Activated T-cell treated with anti-CD3 and anti-CD28 coated beads, Interleukin-2, amount 50 U/mL, for 4 hours (primary cell): ENCODE data around the gene LRP4. TPM values are rescaled to one million over a fixed set of nuclear protein-coding genes. Genes with fewer than 3 reads are reported as not detected.
"Not testable (repeated sequence)": the region's sequence is repeated elsewhere in the genome, so short reads cannot be mapped to it uniquely, and the experiment has no call there.

Source experiments
- ATAC-seq, 2 donors: fragments of 200-7000 bp; cut with Tn5 transposase; one replicate each; pipeline ENCODE4 v1.10.0; 2021
- DNase-seq: peaks from one replicate; pipeline ENCODE4 v3.0.0-alpha.2; 2020
- H3K27me3 Mint-ChIP-seq: one replicate; pipeline ENCODE4 v1.8.0; 2021; ENCODE audit warnings: low read depth, mixed read lengths
- H3K36me3 Mint-ChIP-seq: one replicate; pipeline ENCODE4 v1.8.0; 2022; ENCODE audit warnings: mixed read lengths; ENCODE audit not compliant: insufficient read depth
- H3K4me1 Mint-ChIP-seq: one replicate; pipeline ENCODE4 v1.8.0; 2021; ENCODE audit warnings: low read depth, mixed read lengths
- H3K4me3 Mint-ChIP-seq: one replicate; pipeline ENCODE4 v1.8.0; 2021; ENCODE audit warnings: mild to moderate bottlenecking, moderate library complexity, mixed read lengths
- H3K9me3 Mint-ChIP-seq: one replicate; pipeline ENCODE4 v1.8.0; 2021; ENCODE audit warnings: mixed read lengths
- total RNA-seq, 3 donors: library from RNA; stranded (reverse); gene quantifications; one replicate each; pipeline ENCODE4 v1.2.1, GENCODE V29; 2021

The LRP4 gene
- total RNA-seq, 3 donors from 2014 or later, result 0.11 to 0.13 (median 0.13) TPM

- H3K36me3 Mint-ChIP-seq, result peaks cover 13% of the 10 kb centered on the region
- H3K4me1 Mint-ChIP-seq, result no peaks in the 10 kb centered on the region
- H3K4me3 Mint-ChIP-seq, result no peak overlapping the region
- no peaks in the 10 kb centered on the region for H3K9me3 Mint-ChIP-seq
- ATAC-seq (no peak), DNase-seq (no peak)
- no peaks in the 10 kb centered on the region for H3K27me3 Mint-ChIP-seq
These were observed 26.2 kb upstream of the LRP4 start for GRCh38 chr11:46944356-46945075.

- H3K36me3 Mint-ChIP-seq, result peaks cover 10% of the 10 kb centered on the region
- no peak for ATAC-seq
- no peaks in the 10 kb centered on the region for H3K27me3 Mint-ChIP-seq
- H3K4me3 Mint-ChIP-seq, result no peak overlapping the region
- peaks cover 1% of the 10 kb centered on the region for H3K4me1 Mint-ChIP-seq
- no peak for DNase-seq
- no peaks in the 10 kb centered on the region for H3K9me3 Mint-ChIP-seq
These were observed 23.8 kb upstream of the LRP4 start for GRCh38 chr11:46942172-46942571.

GRCh38 chr11:46936138-46937110, 18.1 kb upstream of the LRP4 start, which contains the start of gene CSTPP1:
Gene CSTPP1, plus strand, starts transcription at chr11:46936761. Its CDS starts 45 bp downstream, at chr11:46936806.
- Mint-ChIP-seq H3K27me3 (peaks cover 7% of the 10 kb centered on the region), H3K36me3 (peaks cover 8% of the 10 kb centered on the region), H3K4me1 (peaks cover 13% of the 10 kb centered on the region), H3K9me3 (no peaks in the 10 kb centered on the region), H3K4me3 (peak within 1 kb of the TSS; percentile 99)
- ATAC-seq, result peak; percentile 99
- DNase-seq, result peak; percentile 93

GRCh38 chr11:46930089-46930488, 11.7 kb upstream of the LRP4 start:
- Mint-ChIP-seq H3K36me3 (no peaks in the 10 kb centered on the region), H3K4me1 (peaks cover 2% of the 10 kb centered on the region), H3K9me3 (no peaks in the 10 kb centered on the region), H3K4me3 (no peak overlapping the region), H3K27me3 (peaks cover 14% of the 10 kb centered on the region)
- no peak for DNase-seq
- peak; percentile 62 to 72 for ATAC-seq

- DNase-seq, H3K4me3 Mint-ChIP-seq, ATAC-seq, H3K4me1 Mint-ChIP-seq, H3K36me3 Mint-ChIP-seq, H3K9me3 Mint-ChIP-seq: not testable (repeated sequence)
- H3K27me3 Mint-ChIP-seq, result peaks cover 11% of the 10 kb centered on the region
These were observed 10.4 kb upstream of the LRP4 start for GRCh38 chr11:46928701-46929100.

- not testable (repeated sequence) for H3K4me3 Mint-ChIP-seq, H3K9me3 Mint-ChIP-seq, H3K4me1 Mint-ChIP-seq, DNase-seq, ATAC-seq, H3K36me3 Mint-ChIP-seq
- H3K27me3 Mint-ChIP-seq, result peaks cover 10% of the 10 kb centered on the region
These were observed 9.6 kb upstream of the LRP4 start for GRCh38 chr11:46927928-46928327.

- H3K9me3 Mint-ChIP-seq, result no peaks in the 10 kb centered on the region
- H3K4me3 Mint-ChIP-seq, result no peak overlapping the region
- DNase-seq (no peak), ATAC-seq (no peak)
- H3K27me3 Mint-ChIP-seq, result peaks cover 35% of the 10 kb centered on the region
- H3K36me3 Mint-ChIP-seq, result no peaks in the 10 kb centered on the region
- H3K4me1 Mint-ChIP-seq, result peaks cover 25% of the 10 kb centered on the region
These were observed 2.4 kb upstream of the LRP4 start for GRCh38 chr11:46920755-46921154.

- Mint-ChIP-seq H3K27me3 (peaks cover 50% of the 10 kb centered on the region), H3K36me3 (no peaks in the 10 kb centered on the region), H3K4me1 (peaks cover 25% of the 10 kb centered on the region), H3K4me3 (peak overlapping the region; percentile 77), H3K9me3 (no peaks in the 10 kb centered on the region)
- no peak for ATAC-seq
- no peak for DNase-seq
These were observed 601 bp upstream of the LRP4 start for GRCh38 chr11:46918788-46919513.

- Mint-ChIP-seq H3K9me3 (no peaks in the 10 kb centered on the region), H3K4me3 (peak overlapping the region; percentile 67), H3K27me3 (peaks cover 63% of the 10 kb centered on the region), H3K36me3 (no peaks in the 10 kb centered on the region), H3K4me1 (peaks cover 25% of the 10 kb centered on the region)
- DNase-seq (no peak), ATAC-seq (no peak)
These were observed 628 bp downstream of the LRP4 start for GRCh38 chr11:46917762-46918082.

- no peaks in the 10 kb centered on the region for H3K36me3 Mint-ChIP-seq
- no peak for DNase-seq
These were observed 1.1 kb downstream of the LRP4 start for GRCh38 chr11:46917109-46917761.

GRCh38 chr11:46916286-46917108, 1.9 kb downstream of the LRP4 start:
- peaks cover 25% of the 10 kb centered on the region for H3K4me1 Mint-ChIP-seq
- peaks cover 73% of the 10 kb centered on the region for H3K27me3 Mint-ChIP-seq
- DNase-seq (no peak), ATAC-seq (peak; percentile 56 to 57)
- H3K9me3 Mint-ChIP-seq, result no peaks in the 10 kb centered on the region
- no peaks in the 10 kb centered on the region for H3K36me3 Mint-ChIP-seq
- H3K4me3 Mint-ChIP-seq, result peak overlapping the region; percentile 78

More at GRCh38 chr11:46917109-46917761, 1.1 kb downstream of the LRP4 start:
- Mint-ChIP-seq H3K27me3 (peaks cover 68% of the 10 kb centered on the region), H3K4me1 (peaks cover 25% of the 10 kb centered on the region), H3K4me3 (peak overlapping the region; percentile 78), H3K9me3 (no peaks in the 10 kb centered on the region)
- peak in 1 of 2 donors; percentile 3 for ATAC-seq

GRCh38 chr11:46914910-46915309, 3.4 kb downstream of the LRP4 start:
- Mint-ChIP-seq H3K4me3 (no peak overlapping the region), H3K36me3 (no peaks in the 10 kb centered on the region), H3K4me1 (peaks cover 24% of the 10 kb centered on the region), H3K9me3 (no peaks in the 10 kb centered on the region), H3K27me3 (peaks cover 79% of the 10 kb centered on the region)
- ATAC-seq (no peak), DNase-seq (no peak)

- peaks cover 73% of the 10 kb centered on the region for H3K27me3 Mint-ChIP-seq
- DNase-seq (no peak), ATAC-seq (no peak)
- H3K4me3 Mint-ChIP-seq, result no peak overlapping the region
- no peaks in the 10 kb centered on the region for H3K9me3 Mint-ChIP-seq
- H3K36me3 Mint-ChIP-seq, result no peaks in the 10 kb centered on the region
- peaks cover 19% of the 10 kb centered on the region for H3K4me1 Mint-ChIP-seq
These were observed 4.0 kb downstream of the LRP4 start for GRCh38 chr11:46914363-46914762.
